Spleen (tissue), 11 donors: ENCODE data around the gene KCNE1. TPM values are rescaled to one million over a fixed set of nuclear protein-coding genes. Genes with fewer than 3 reads are reported as not detected.
"Not testable (repeated sequence)": the region's sequence is repeated elsewhere in the genome, so short reads cannot be mapped to it uniquely, and the experiment has no call there.

Source experiments
- DNase-seq: peaks from one replicate; pipeline ENCODE4 v3.0.0-alpha.2; 2020
- H3K27ac ChIP-seq, 8 donors: fragments of 200-600 bp; sonication (generic) in 7 of 8; 1 replicate in 4 of 8; 2 replicates in 4 of 8; pipeline versions ENCODE4 v1.5.0 to v1.8.0; 2016 to 2021; ENCODE audit warnings: inconsistent platforms in 4 of 8, mild to moderate bottlenecking in 4 of 8, moderate library complexity in 1 of 8
- H3K27me3 ChIP-seq, 7 donors: fragments of 200-600 bp; sonication (generic) in 6 of 7; replicated peaks in 1 of 7; 1 replicate in 4 of 7; 2 replicates in 3 of 7; pipeline versions ENCODE4 v1.5.0 to v1.8.0; 2016 to 2021; ENCODE audit warnings: inconsistent platforms in 3 of 7, mild to moderate bottlenecking in 1 of 7
- H3K36me3 ChIP-seq, 6 donors: fragments of 200-600 bp; sonication (generic) in 5 of 6; 1 replicate in 4 of 6; 2 replicates in 2 of 6; pipeline versions ENCODE4 v1.5.0 to v1.8.0; 2016 to 2021; ENCODE audit warnings: inconsistent platforms in 2 of 6
- H3K4me1 ChIP-seq, 6 donors: fragments of 200-600 bp; sonication (generic) in 5 of 6; 1 replicate in 3 of 6; 2 replicates in 3 of 6; pipeline versions ENCODE4 v1.5.0 to v1.8.0; 2016 to 2021; ENCODE audit warnings: inconsistent platforms in 3 of 6
- H3K4me3 ChIP-seq, 8 donors: fragments of 200-600 bp; sonication (generic) in 7 of 8; 1 replicate in 4 of 8; 2 replicates in 4 of 8; pipeline versions ENCODE4 v1.5.0 to v1.8.0; 2016 to 2021; ENCODE audit warnings: inconsistent platforms in 4 of 8, mild to moderate bottlenecking in 4 of 8, moderate library complexity in 2 of 8
- H3K9me3 ChIP-seq, 8 donors: fragments of 200-600 bp; sonication (generic) in 7 of 8; 1 replicate in 4 of 8; 2 replicates in 4 of 8; pipeline versions ENCODE4 v1.5.0 to v1.8.0; 2016 to 2021; ENCODE audit warnings: inconsistent platforms in 4 of 8
- CTCF ChIP-seq, 11 experiments: fragments of 200-600 bp in 7 of 11; fragments of 450-650 bp in 4 of 11; sonication (generic) in 4 of 11; IDR thresholded peaks in 8 of 11; conservative IDR thresholded peaks in 3 of 11; 1 replicate in 7 of 11; 2 replicates in 4 of 11; pipeline versions ENCODE4 v1.4.0 to v1.8.0; 2016 to 2021; ENCODE audit warnings: antibody characterized with exemption in 11 of 11, inconsistent platforms in 4 of 11, mild to moderate bottlenecking in 1 of 11
- POLR2A ChIP-seq, 3 donors: fragments of 450-650 bp; IDR thresholded peaks; one replicate each; pipeline ENCODE4 v1.5.1; 2017; ENCODE audit warnings: antibody characterized with exemption in 3 of 3, mild to moderate bottlenecking in 1 of 3
- POLR2AphosphoS5 ChIP-seq, 3 donors: sonication (generic); formaldehyde crosslinking; IDR thresholded peaks; one replicate each; pipeline ENCODE4 v1.5.1; 2017; ENCODE audit warnings: antibody characterized with exemption in 3 of 3
- WGBS, 5 donors: extraction: QIAGEN DNeasy Blood & Tissue Kit in 3 of 5; methylation state at CpG; one replicate each; pipeline versions ENCODE4 v1.1.5 to v1.1.7; 2013 to 2018; 5-methylcytosine and 5-hydroxymethylcytosine counted together
- intact Hi-C: fragments of 100-400 bp; cut with DNase I; formaldehyde crosslinking; loops from one replicate; pipeline ENCODE4 v1.15.0; 2023; ENCODE audit warnings: low total_unique reads
- polyA plus RNA-seq, 3 donors: library from polyadenylated mRNA; stranded (reverse); fragments of 200-250 nt; gene quantifications; one replicate each; pipeline ENCODE4 v1.2.1, GENCODE V29; 2013
- total RNA-seq, 7 donors: library from RNA; depleted of rRNA in 3 of 7; stranded (reverse); fragments of >200 nt in 3 of 7; fragmentation: NEBNext Ultra II Directional in 4 of 7; extraction: Animal tissue kit (Norgen Biotek cat#: 25700) in 4 of 7; gene quantifications; one replicate each; pipeline versions ENCODE4 v1.1.0 to v1.2.1, GENCODE V29; 2016 to 2021
- donor health status: healthy with polysubstance abuse.
- donor health status: DM: no; HTN: no; CAD: no; lungs with moderate emphysema.
- donor health status: DM: no; HTN: no; CAD: no.
- donor health status: Bipolar disorder and iron deficiency.
- donor health status: healthy.
- donor health status: DM: no; HTN: no; CAD: no.
- donor health status: DM: yes; HTN: yes; CAD: no.

KCNE1 gene
- total and polyA plus RNA-seq, 10 donors: 0.30 to 50.2 (median 8.1) TPM

- 86 to 94% (median 91%) methylated on average over 6 of the region's 6 CpGs for WGBS, 5 donors
- Histone ChIP-seq H3K4me3 (no peak overlapping the region), H3K36me3 (no peaks in the 10 kb centered on the region), H3K27ac (peak overlapping the region in 1 of 8 donors; percentile 10), H3K9me3 (peaks cover 0 to 9% (median 3%) of the 10 kb centered on the region in 8 donors), H3K4me1 (no peaks in the 10 kb centered on the region), H3K27me3 (no peaks in the 10 kb centered on the region)
- no peak for TF ChIP-seq POLR2A (IDR thresholded peaks at IDR 0.05)
- no peak for TF ChIP-seq CTCF (IDR thresholded peaks at IDR 0.05 in 8 of 11, conservative IDR thresholded peaks at IDR 0.05 in 3 of 11)
- TF ChIP-seq POLR2AphosphoS5 (IDR thresholded peaks at IDR 0.05): no peak
- intact Hi-C loops: no loop called here
- no peak for DNase-seq
Measured at GRCh38 chr21:34559089-34559631, 47.1 kb upstream of the KCNE1 start.

GRCh38 chr21:34558166-34558565 is 46.2 kb upstream of the KCNE1 start:
- H3K27ac ChIP-seq: no peak overlapping the region
- no peaks in the 10 kb centered on the region for H3K27me3 ChIP-seq
- TF ChIP-seq CTCF (IDR thresholded peaks at IDR 0.05 in 8 of 11, conservative IDR thresholded peaks at IDR 0.05 in 3 of 11) (no peak), POLR2A (IDR thresholded peaks at IDR 0.05) (no peak), POLR2AphosphoS5 (IDR thresholded peaks at IDR 0.05) (no peak)
- H3K36me3 ChIP-seq: no peaks in the 10 kb centered on the region
- peaks cover 0 to 10% (median 3%) of the 10 kb centered on the region in 8 donors for H3K9me3 ChIP-seq
- no peak for DNase-seq
- WGBS, 5 donors: 81 to 96% (median 85%) methylated on average over 5 of the region's 5 CpGs
- H3K4me1 ChIP-seq: no peaks in the 10 kb centered on the region
- no peak overlapping the region for H3K4me3 ChIP-seq
- intact Hi-C loops: no loop called here

- WGBS, 5 donors: 71 to 90% (median 75%) methylated on average over 5 of the region's 5 CpGs
- intact Hi-C loops: no loop called here
- H3K27me3 ChIP-seq: no peaks in the 10 kb centered on the region
- no peaks in the 10 kb centered on the region for H3K36me3 ChIP-seq
- H3K4me3 ChIP-seq: no peak overlapping the region
- no peak overlapping the region for H3K27ac ChIP-seq
- peaks cover 0 to 10% (median 3%) of the 10 kb centered on the region in 8 donors for H3K9me3 ChIP-seq
- H3K4me1 ChIP-seq: peaks cover 0 to 5% (median 0%) of the 10 kb centered on the region in 6 donors
- DNase-seq: no peak
- TF ChIP-seq CTCF (IDR thresholded peaks at IDR 0.05 in 8 of 11, conservative IDR thresholded peaks at IDR 0.05 in 3 of 11): no peak
- TF ChIP-seq POLR2AphosphoS5 (IDR thresholded peaks at IDR 0.05): no peak
- no peak for TF ChIP-seq POLR2A (IDR thresholded peaks at IDR 0.05)
Measured at GRCh38 chr21:34557261-34557660, 45.3 kb upstream of the KCNE1 start.

GRCh38 chr21:34554670-34555069 is 42.7 kb upstream of the KCNE1 start:
- H3K27ac ChIP-seq, H3K36me3 ChIP-seq, H3K27me3 ChIP-seq, DNase-seq, intact Hi-C loops, H3K4me3 ChIP-seq, H3K4me1 ChIP-seq: not testable (repeated sequence)
- 81 to 96% (median 93%) methylated on average over 2 of the region's 2 CpGs for WGBS, 5 donors
- H3K9me3 ChIP-seq: peaks cover 0 to 10% (median 3%) of the 10 kb centered on the region in 8 donors
